Glutamatergic neuron (in vitro differentiated cells): ENCODE measurements around the gene SUN1. TPM values are rescaled to one million over a fixed set of nuclear protein-coding genes. Genes with fewer than 3 reads are reported as not detected.

Experiments used
- DNase-seq: peaks from one replicate; pipeline ENCODE4 v3.0.0; 2022
- H3K27ac Mint-ChIP-seq: one replicate; pipeline ENCODE4 v1.8.0; 2020; ENCODE audit warnings: mild to moderate bottlenecking, mixed read lengths, inconsistent platforms; ENCODE audit not compliant: unreplicated experiment
- H3K27me3 Mint-ChIP-seq: one replicate; pipeline ENCODE4 v1.8.0; 2020; ENCODE audit warnings: mild to moderate bottlenecking, moderate library complexity, mixed read lengths, inconsistent platforms; ENCODE audit not compliant: unreplicated experiment
- H3K36me3 Mint-ChIP-seq: one replicate; pipeline ENCODE4 v1.8.0; 2020; ENCODE audit warnings: mild to moderate bottlenecking, mixed read lengths, inconsistent platforms; ENCODE audit not compliant: unreplicated experiment
- H3K4me1 Mint-ChIP-seq: one replicate; pipeline ENCODE4 v1.8.0; 2020; ENCODE audit warnings: mild to moderate bottlenecking, low read depth, mixed read lengths, inconsistent platforms; ENCODE audit not compliant: unreplicated experiment
- H3K4me3 Mint-ChIP-seq: one replicate; pipeline ENCODE4 v1.8.0; 2020; ENCODE audit warnings: mild to moderate bottlenecking, mixed read lengths, inconsistent platforms; ENCODE audit not compliant: unreplicated experiment
- H3K9me3 Mint-ChIP-seq: one replicate; pipeline ENCODE4 v1.8.0; 2020; ENCODE audit warnings: mild to moderate bottlenecking, moderate library complexity, mixed read lengths, inconsistent platforms; ENCODE audit not compliant: unreplicated experiment
- long read RNA-seq: library from polyadenylated mRNA; unstranded; transcript quantifications from one replicate; pipeline ENCODE4 v2.0.0, GENCODE V29; 2020; ENCODE audit not compliant: unreplicated experiment
- total RNA-seq: library from RNA; stranded (reverse); fragmentation: NEBNext Ultra II Directional; extraction: Animal tissue kit (Norgen Biotek cat#: 25700); gene quantifications from one replicate; pipeline ENCODE4 v1.2.1, GENCODE V29; 2021; ENCODE audit not compliant: unreplicated experiment
- TF ChIP-seq, protein P1 (sequence below): fragments of 200-600 bp; sonication (generic); IDR thresholded peaks from one replicate; pipeline ENCODE4 v1.5.0; 2021; ENCODE audit not compliant: partially characterized antibody, unreplicated experiment

The SUN1 gene, protein sequence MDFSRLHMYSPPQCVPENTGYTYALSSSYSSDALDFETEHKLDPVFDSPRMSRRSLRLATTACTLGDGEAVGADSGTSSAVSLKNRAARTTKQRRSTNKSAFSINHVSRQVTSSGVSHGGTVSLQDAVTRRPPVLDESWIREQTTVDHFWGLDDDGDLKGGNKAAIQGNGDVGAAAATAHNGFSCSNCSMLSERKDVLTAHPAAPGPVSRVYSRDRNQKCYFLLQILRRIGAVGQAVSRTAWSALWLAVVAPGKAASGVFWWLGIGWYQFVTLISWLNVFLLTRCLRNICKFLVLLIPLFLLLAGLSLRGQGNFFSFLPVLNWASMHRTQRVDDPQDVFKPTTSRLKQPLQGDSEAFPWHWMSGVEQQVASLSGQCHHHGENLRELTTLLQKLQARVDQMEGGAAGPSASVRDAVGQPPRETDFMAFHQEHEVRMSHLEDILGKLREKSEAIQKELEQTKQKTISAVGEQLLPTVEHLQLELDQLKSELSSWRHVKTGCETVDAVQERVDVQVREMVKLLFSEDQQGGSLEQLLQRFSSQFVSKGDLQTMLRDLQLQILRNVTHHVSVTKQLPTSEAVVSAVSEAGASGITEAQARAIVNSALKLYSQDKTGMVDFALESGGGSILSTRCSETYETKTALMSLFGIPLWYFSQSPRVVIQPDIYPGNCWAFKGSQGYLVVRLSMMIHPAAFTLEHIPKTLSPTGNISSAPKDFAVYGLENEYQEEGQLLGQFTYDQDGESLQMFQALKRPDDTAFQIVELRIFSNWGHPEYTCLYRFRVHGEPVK
- 879 TPM for total RNA-seq
- long read RNA-seq, full-length matches to known transcripts: 5 of 65 reads
- long read RNA-seq, partial matches to known transcripts: 18 of 65 reads
- long read RNA-seq, other reads (novel, unspliced or antisense): 42 of 65 reads

DNA sequence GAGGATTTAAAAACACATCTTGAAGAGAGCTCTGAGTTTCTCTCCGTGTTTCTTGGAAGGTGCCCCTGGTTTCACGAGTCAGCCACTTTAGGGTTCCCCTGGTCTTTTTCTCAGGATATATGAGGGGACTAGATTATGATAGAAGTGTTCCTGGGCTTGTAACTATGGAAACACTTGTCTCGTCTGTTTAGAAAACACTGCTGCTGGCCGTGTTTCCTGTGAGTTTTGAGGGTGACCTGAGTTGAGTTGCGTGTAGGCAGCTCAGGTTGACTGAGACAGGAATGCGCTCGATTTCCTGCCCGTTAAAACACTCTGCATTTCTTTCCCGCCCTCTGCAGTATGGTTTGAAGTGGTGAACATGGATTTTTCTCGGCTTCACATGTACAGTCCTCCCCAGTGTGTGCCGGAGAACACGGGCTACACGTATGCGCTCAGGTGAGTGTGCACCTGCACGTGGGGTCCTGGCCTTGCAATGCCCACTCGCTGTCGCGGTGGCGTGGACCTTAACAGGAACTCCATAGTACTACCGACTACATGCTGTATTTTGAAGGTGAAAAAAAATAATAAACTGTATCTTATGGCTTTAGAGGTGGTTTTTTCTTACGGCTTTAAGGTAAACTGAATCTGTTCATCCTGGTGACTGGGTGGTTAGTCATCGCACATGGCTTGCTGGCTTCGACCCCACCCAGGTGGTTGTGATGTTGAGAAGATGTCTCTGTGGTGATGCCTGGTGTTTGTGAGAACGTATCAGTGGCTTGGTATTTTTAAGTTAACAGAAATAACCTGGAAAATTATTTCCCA, at the start of gene SUN1:
TSS of gene SUN1 (plus strand) at position 310 of the 801 bp plus-strand sequence. CDS start at position 359, 49 bp downstream.
- TF ChIP-seq, protein P1, sequence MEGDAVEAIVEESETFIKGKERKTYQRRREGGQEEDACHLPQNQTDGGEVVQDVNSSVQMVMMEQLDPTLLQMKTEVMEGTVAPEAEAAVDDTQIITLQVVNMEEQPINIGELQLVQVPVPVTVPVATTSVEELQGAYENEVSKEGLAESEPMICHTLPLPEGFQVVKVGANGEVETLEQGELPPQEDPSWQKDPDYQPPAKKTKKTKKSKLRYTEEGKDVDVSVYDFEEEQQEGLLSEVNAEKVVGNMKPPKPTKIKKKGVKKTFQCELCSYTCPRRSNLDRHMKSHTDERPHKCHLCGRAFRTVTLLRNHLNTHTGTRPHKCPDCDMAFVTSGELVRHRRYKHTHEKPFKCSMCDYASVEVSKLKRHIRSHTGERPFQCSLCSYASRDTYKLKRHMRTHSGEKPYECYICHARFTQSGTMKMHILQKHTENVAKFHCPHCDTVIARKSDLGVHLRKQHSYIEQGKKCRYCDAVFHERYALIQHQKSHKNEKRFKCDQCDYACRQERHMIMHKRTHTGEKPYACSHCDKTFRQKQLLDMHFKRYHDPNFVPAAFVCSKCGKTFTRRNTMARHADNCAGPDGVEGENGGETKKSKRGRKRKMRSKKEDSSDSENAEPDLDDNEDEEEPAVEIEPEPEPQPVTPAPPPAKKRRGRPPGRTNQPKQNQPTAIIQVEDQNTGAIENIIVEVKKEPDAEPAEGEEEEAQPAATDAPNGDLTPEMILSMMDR: no peak
- no peak for DNase-seq
- H3K4me3 Mint-ChIP-seq: peak within 1 kb of the TSS; percentile 80
- no peaks in the 10 kb centered on the region for H3K36me3 Mint-ChIP-seq
- H3K4me1 Mint-ChIP-seq: peaks cover 71% of the 10 kb centered on the region
- H3K27me3 Mint-ChIP-seq: peaks cover 9% of the 10 kb centered on the region
- peak within 1 kb of the TSS; percentile 95 for H3K27ac Mint-ChIP-seq
- H3K9me3 Mint-ChIP-seq: peaks cover 19% of the 10 kb centered on the region

DNA sequence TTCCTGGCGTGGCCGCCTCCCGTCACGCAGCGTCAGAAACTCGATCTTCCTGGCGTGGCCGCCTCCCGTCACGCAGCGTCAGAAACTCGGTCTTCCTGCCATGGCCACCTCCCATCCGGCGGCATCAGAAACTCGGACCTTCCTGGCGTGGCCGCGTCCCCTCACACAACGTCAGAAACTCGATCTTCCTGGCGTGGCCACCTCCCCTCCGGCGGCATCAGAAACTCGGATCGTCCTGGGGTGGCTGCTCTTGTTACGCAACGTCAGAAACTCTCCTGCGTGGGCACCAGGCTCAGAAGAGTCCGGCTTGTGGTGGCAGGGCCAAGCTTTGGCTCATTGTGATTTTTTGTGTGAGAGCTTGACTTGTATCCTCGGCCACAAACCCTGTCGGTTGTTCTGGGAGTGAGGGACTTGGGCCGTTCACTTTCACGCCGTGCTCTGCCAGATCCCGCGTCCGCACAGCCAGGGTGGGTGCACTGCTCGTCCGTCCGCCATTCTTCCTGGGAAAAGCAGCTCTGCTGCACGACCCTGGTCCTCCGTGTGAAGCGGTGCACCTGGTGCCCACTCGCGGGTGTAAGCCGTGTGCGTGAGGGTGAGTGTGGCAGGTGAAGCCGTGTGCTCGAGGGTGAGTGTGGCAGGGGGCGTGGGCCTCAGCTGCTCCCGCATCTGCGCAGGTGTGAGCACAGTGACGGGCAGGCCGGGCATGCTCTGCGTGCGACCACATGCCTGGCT, 49.4 kb upstream of the SUN1 start:
- DNase-seq: no peak
- H3K27me3 Mint-ChIP-seq: peaks cover 2% of the 10 kb centered on the region
- TF ChIP-seq, protein P1: no peak
- no peaks in the 10 kb centered on the region for H3K36me3 Mint-ChIP-seq
- no peaks in the 10 kb centered on the region for H3K4me1 Mint-ChIP-seq
- no peak overlapping the region for H3K4me3 Mint-ChIP-seq
- no peak overlapping the region for H3K27ac Mint-ChIP-seq
- peaks cover 2% of the 10 kb centered on the region for H3K9me3 Mint-ChIP-seq

DNA sequence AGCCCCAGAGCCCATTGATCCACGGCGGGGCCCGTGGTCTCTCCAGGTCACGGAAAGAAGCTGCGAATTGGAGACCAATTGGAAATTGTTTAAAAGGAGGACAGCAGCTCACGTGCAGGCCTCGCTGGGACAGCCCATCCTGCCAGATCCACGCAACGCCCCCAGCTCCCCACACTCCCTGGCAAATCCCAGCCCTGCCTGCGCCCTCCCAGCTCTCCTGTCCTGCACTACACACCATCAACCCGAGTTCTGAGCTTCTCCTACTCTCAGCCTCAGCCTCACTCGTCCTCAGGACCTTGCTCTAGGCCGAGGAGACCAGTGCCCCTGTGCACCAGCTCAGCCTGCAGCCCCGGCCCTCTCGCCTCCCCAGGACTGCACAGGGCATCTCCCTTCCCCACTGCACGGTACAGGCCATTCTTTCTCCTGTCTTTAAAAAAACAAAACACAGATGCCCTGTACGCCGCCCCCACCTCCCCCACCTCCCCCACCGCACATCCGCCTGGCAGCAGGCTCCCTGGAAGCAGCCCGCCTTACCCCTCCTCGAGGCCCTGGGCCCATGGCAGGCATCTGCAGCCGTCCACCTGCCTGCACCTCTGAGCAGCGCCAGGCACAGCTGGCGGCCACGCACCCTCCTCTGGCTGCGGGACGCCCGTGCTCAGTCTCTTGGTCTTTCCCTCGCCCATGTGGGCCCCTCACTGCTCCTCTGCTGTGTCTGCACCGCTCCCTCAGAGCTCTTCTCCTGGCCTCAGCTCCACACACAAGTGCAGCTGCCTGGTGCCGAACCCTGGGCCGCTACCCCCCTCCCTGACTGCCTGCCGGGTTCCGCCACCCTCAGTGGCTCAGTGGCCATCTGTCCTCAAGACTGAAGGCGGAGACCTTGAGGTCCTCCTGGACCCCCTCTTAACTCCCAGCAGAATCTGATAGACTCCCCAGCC, 48.5 kb upstream of the SUN1 start:
- peaks cover 3% of the 10 kb centered on the region for H3K36me3 Mint-ChIP-seq
- TF ChIP-seq, protein P1: no peak
- no peak for DNase-seq
- no peak overlapping the region for H3K4me3 Mint-ChIP-seq
- no peaks in the 10 kb centered on the region for H3K4me1 Mint-ChIP-seq
- peaks cover 4% of the 10 kb centered on the region for H3K9me3 Mint-ChIP-seq
- no peak overlapping the region for H3K27ac Mint-ChIP-seq
- peaks cover 2% of the 10 kb centered on the region for H3K27me3 Mint-ChIP-seq

DNA sequence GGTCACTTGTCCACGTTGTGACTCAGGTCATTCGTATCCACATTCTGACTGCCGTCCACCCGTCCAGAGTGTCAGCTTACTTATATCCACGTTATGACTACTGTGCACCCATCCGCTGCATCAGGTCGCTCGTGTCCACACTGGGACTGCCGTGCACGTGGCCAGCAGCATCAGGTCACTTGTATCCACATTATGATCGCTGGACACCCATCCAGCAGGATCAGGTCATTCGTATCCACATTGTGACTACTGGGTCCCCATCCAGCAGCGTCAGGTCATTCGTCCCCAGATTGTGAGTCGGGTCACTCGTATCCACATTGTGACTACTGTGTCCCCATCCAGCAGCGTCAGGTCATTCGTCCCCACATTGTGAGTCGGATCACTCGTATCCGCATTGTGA, 47.3 kb upstream of the SUN1 start:
- peak overlapping the region; percentile 26 for H3K27ac Mint-ChIP-seq
- H3K27me3 Mint-ChIP-seq: peaks cover 2% of the 10 kb centered on the region
- DNase-seq: no peak
- H3K4me3 Mint-ChIP-seq: peak overlapping the region; percentile 10
- H3K36me3 Mint-ChIP-seq: peaks cover 3% of the 10 kb centered on the region
- no peaks in the 10 kb centered on the region for H3K4me1 Mint-ChIP-seq
- H3K9me3 Mint-ChIP-seq: peaks cover 4% of the 10 kb centered on the region
- TF ChIP-seq, protein P1: no peak
